HS-27A (cell line): ENCODE measurements around the gene MYBL2.

Experiments used
- DNase-seq: peaks from one replicate; pipeline ENCODE4 v3.0.0-alpha.2; 2012; ENCODE audit warnings: low read depth, missing footprints

MYBL2 gene

DNA sequence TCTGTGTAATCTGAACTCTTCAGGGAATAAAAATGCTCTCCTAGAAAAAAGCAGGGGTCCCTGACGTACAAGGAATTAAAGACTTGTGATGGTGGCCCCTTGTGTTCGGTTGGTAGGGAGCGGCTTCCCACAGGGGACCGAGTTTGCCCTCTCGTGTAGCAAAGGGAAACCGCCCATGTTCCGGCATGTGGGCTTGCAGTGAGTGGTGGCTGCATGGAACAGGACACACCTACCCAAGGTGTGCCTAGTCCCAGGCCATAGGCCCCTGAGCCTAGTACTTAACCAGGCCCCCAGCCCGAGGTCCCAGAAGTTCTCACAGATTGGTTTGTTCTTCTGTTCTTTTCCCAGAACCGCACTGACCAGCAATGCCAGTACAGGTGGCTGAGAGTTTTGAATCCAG is 15.5 kb downstream of the MYBL2 start:
- DNase-seq, result no peak

DNA sequence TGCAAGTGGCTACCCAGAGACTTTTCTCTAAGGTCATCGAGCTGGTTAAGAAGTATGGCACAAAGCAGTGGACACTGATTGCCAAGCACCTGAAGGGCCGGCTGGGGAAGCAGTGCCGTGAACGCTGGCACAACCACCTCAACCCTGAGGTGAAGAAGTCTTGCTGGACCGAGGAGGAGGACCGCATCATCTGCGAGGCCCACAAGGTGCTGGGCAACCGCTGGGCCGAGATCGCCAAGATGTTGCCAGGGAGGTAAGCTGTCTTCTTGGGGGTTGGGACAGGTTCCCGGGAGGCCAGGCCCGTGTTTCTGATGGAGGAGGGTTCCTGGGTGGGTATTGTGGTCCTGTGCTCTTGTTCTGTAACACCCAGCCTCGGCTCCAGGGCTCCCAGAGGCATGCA is 19.9 kb downstream of the MYBL2 start:
- DNase-seq, result no peak

- no peak for DNase-seq
Observed at GRCh38 chr20:43689165-43689564, 22.3 kb downstream of the MYBL2 start.

GRCh38 chr20:43690943-43691598 is 24.2 kb downstream of the MYBL2 start:
- no peak for DNase-seq

GRCh38 chr20:43691928-43692524 is 25.1 kb downstream of the MYBL2 start:
- DNase-seq, result no peak

GRCh38 chr20:43694763-43695162 is 27.8 kb downstream of the MYBL2 start:
- DNase-seq, result no peak

DNA sequence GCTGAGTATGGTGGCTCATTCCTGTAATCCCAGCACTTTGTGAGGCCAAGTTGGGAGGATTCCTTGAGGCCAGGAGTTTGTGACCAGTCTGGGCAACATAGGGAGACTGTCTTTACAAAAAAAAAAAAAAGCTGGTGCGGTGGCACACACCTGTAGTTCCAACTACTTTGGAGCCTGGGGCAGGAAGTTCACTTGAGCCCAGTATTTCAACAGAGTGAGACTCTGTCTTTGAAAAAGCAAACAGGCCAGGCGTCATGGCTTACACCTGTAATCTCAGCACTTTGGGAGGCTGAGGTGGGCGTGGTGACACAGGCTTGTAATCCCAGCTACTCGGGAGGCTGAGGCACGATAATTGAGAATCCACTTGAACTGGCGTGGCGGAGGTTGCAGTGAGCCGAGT is 28.7 kb downstream of the MYBL2 start:
- DNase-seq, result no peak

- no peak for DNase-seq
Observed at GRCh38 chr20:43699941-43700565, 33.1 kb downstream of the MYBL2 start.

- no peak for DNase-seq
Observed at GRCh38 chr20:43700627-43701026, 33.7 kb downstream of the MYBL2 start.

DNA sequence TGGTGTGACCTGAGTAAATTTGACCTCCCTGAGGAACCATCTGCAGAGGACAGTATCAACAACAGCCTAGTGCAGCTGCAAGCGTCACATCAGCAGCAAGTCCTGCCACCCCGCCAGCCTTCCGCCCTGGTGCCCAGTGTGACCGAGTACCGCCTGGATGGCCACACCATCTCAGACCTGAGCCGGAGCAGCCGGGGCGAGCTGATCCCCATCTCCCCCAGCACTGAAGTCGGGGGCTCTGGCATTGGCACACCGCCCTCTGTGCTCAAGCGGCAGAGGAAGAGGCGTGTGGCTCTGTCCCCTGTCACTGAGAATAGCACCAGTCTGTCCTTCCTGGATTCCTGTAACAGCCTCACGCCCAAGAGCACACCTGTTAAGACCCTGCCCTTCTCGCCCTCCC is 35.6 kb downstream of the MYBL2 start:
- DNase-seq, result no peak

GRCh38 chr20:43710370-43711044 is 43.6 kb downstream of the MYBL2 start:
- no peak for DNase-seq

GRCh38 chr20:43711098-43711654 is 44.3 kb downstream of the MYBL2 start:
- no peak for DNase-seq

- DNase-seq, result no peak
Observed at GRCh38 chr20:43715044-43715443, 48.1 kb downstream of the MYBL2 start.

DNA sequence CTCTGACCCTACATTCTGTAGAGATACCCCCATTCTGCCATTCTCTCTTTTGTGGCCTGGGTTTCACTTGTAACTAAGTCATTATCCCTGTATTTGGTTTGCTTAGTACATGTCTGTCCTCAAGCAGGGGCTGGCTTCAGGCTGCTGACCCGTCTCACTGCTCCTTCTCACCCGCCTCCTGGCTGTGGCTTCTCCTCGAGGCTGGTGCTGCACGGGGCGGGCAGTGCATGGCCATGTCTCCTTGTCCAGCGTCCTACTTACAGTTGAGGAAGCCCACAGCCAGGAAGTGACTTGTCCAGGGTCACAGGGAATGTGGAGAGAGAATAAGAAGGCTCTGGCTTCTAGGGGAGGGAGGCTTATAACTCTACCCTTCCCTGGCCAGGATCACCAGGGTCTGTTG is 48.6 kb downstream of the MYBL2 start:
- DNase-seq, result no peak

GRCh38 chr20:43716123-43716522 is 49.2 kb downstream of the MYBL2 start:
- DNase-seq, result no peak

- no peak for DNase-seq
Observed at GRCh38 chr20:43716757-43717615, 50.1 kb downstream of the MYBL2 start.

- no peak for DNase-seq
Observed at GRCh38 chr20:43717616-43717995, 50.7 kb downstream of the MYBL2 start.

DNA sequence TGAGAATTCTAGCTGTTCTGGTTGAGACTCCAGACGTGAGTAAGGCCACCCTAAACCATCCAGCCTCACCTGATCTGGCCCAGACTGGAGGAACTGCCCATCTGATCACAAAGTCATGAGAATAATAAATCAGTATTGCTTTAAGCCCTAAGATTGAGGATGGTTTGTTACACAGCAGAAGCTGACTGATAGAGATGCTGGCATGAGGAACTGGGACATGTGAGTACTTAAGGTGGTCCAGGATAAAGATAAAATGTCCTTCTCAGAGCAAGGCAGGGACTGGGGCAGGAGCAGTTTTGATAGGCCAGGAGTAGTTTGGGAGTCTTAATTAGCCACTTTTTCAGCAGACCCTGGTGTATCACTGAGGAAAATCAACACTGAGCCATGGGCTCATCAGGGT is 53.1 kb downstream of the MYBL2 start:
- DNase-seq, result no peak

- no peak for DNase-seq
Observed at GRCh38 chr20:43721097-43721428, 54.1 kb downstream of the MYBL2 start.

DNA sequence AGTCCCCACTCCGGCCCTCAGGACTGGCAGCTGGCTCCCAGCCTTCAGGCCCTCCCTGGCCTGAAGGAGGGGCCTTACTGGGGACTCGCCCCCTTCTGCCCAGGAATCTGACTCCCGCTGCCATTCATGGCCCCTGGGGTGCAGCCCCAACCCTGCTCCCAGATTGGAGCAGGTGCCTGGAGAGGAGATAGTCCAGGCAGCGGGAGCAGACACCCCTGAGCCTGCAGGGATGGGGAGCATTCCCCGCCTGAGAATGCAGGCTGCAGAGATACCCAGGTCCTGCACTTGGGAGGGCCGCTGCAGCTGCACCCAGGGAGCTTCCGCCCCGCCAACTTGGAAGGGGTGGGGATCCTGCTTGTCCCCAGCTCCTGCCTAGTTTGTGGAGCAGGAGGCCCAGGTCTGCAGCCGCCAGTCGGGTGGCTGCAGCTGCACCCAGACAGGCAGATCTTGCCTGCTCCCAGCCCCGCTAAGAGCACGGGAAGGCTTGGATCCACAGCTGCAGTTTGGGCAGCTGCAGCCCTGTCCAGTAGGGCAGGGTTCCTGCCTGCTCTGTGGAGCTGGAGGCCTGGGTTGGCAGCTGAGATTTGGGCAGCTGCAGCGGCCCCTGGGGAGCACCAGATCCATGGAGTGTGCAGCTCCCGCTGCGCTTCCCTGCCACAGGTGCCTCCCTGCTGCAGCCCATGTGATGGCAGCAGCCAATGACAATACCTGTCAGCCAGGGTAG is 54.7 kb downstream of the MYBL2 start:
- DNase-seq, result no peak

DNA sequence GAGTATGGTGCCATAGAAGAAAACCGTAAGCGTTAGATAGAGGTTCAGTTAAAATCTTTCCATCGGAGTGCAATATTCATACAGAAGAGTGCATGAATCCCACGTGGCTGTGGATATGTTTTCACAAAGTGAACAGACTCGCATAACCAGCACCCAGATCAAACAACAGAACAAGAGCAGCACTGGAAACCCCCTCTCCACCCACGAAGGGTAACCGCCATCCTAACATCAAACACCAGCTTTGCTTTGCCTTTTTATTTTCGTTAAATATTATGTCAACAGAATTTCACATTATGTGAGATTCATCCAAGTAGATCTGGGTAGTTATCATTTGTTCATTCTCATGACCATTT is 55.2 kb downstream of the MYBL2 start:
- no peak for DNase-seq
